ENCODE measurements around the gene FOXD2. TPM values are rescaled to one million over a fixed set of nuclear protein-coding genes. Genes with fewer than 3 reads are reported as not detected.
"Not testable (repeated sequence)": the region's sequence is repeated elsewhere in the genome, so short reads cannot be mapped to it uniquely, and the experiment has no call there.

Gene FOXD2
- total RNA-seq, 1 donor from 2014 or later = under 0.01 TPM

DNA sequence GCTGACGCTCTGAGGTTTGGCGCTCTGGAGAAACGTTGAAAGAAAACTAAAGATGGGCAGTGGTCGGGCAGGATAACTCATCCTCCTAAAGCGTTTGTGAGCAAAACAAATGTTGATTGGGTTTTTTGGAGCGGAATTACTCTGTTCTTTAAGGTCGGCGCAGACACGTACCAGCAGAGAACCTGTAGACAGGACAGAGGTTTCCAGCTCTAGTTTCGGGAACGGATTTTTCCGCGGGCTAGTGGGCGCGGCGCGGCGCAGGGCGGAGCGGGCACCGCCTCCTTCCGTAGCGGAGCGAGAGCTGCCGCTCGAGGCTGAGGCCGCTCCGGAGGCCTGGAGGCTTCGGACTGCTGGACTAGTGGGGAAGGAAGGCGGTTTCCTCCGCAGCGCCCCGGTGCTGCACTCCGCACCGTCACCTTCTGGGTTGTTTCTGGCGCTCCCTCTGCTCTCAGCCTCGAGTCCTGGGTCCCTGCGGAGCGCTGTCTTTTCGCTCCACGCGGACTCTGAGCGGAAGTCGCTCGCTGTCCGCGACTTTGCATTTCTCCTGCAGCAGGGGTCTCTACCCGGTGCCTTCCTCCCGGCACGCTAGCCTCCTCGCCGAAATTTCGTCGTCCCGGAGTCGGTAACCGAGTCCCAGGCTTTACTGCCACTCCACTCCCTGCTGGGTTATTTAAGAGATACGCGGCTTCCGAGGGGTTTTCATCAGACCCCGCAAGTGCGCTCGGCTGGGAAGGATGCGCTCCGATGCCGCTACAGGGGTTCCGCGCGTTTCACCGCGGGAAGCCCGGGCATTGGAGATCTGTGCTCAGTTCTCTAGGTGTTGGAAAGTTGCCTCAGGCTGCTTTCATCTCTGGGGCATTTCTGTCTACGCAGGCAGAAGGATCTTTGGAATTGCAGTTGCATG is 7.0 kb downstream of the FOXD2 start:
- Histone ChIP-seq H3K4me3 (ENCODE audit: low read length in 3 of 3) (peak overlapping the region; percentile 43 to 52 (median 49)), H3K9me3 (ENCODE audit: control insufficient read depth in 3 of 3, low read length in 3 of 3) (no peaks in the 10 kb centered on the region), H3K36me3 (ENCODE audit: control insufficient read depth in 3 of 3, insufficient read depth in 3 of 3, low read length in 3 of 3) (no peaks in the 10 kb centered on the region), H3K9ac (ENCODE audit: low read depth in 1 of 3, low read length in 3 of 3) (no peak overlapping the region), H3K27ac (ENCODE audit: low read depth, low read length) (no peak overlapping the region), H3K27me3 (ENCODE audit: control insufficient read depth in 3 of 3, insufficient read depth in 3 of 3, low read length in 3 of 3) (peaks cover 89 to 93% (median 91%) of the 10 kb centered on the region in 3 donors), H3K4me1 (ENCODE audit: control insufficient read depth in 3 of 3, insufficient read depth in 3 of 3, low read length in 3 of 3) (peaks cover 9 to 13% (median 12%) of the 10 kb centered on the region in 3 donors)

DNA sequence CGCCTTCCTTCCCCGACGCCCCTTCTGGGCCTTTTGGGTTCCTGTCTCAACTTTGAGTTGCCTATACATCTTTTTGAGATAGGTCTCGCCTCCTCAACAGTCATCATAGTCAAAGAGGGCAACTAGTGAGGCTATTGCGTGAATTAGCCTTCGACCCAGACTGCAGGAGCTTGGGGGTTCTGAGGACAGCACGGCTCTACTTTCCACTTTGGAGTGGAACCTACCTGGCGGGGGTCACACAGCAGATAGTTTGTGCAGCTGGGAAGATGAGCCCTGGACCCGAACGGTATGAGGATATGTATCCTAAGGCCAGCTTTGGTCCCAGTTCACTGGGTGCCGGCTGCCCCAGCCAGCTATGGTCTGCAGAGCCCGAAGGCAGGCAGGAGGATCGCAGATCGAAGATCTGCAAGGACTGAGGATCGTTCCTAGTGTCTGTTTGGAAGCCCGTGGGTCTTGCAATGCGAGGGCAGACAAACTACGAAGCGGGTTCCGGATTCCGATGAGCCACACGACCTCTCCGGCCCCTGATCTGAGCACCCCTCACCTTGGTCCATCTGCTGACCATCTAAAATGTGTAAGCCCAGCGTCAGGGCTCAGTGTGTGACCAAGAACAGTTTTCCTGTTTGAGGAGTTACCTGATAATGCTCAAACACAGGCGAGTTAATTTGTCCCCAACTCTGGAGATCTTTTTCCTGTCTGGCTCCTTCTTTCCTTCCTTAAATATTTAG is 8.1 kb downstream of the FOXD2 start:
- H3K9me3 ChIP-seq (ENCODE audit: control insufficient read depth in 3 of 3, low read length in 3 of 3) = no peaks in the 10 kb centered on the region
- no peak overlapping the region for H3K27ac ChIP-seq (ENCODE audit: low read depth, low read length)
- H3K36me3 ChIP-seq (ENCODE audit: control insufficient read depth in 3 of 3, insufficient read depth in 3 of 3, low read length in 3 of 3) = no peaks in the 10 kb centered on the region
- no peak overlapping the region for H3K4me3 ChIP-seq (ENCODE audit: low read length in 3 of 3)
- H3K27me3 ChIP-seq (ENCODE audit: control insufficient read depth in 3 of 3, insufficient read depth in 3 of 3, low read length in 3 of 3) = peaks cover 87 to 96% (median 92%) of the 10 kb centered on the region in 3 donors
- peaks cover 10 to 13% (median 12%) of the 10 kb centered on the region in 3 donors for H3K4me1 ChIP-seq (ENCODE audit: control insufficient read depth in 3 of 3, insufficient read depth in 3 of 3, low read length in 3 of 3)
- H3K9ac ChIP-seq (ENCODE audit: low read depth in 1 of 3, low read length in 3 of 3) = no peak overlapping the region

DNA sequence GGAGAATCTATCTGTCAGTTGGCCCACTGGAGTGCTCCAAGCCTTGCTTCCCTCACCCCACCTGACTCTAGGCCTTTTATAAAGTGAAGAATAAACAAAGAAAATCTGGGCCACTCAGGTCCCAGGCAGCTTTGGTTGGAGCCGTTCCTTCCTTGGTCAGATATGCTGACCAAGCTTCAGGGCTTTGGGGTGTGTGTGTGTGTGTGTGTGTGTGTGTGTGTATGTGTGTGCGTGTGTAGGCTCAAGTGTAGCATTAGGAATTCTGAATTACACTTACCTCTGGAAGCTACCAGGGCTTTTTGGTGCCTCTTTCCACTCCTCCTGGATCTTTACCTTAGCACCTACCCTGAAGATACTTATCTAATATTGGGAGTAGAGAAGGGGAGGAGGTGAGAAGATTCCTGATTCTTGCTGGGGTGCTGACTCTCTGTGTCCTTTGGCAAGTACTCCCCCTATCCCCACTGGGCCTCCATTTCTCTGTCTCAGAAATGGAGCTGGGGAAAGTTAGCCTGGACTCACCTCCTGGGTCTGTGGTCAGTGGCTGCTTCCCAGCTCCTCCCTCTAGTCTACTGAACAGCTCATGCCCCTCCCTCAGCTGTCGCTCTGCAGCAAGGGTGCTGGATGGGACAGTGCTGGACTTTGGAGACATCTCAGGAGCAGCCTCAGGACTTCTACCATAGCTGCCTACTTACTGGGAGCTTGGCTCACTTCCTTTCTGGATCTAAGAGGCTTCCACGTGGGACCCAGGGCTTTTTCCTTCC is 10.8 kb downstream of the FOXD2 start:
- Histone ChIP-seq H3K4me1 (ENCODE audit: control insufficient read depth in 3 of 3, insufficient read depth in 3 of 3, low read length in 3 of 3) (peaks cover 10 to 13% (median 12%) of the 10 kb centered on the region in 3 donors), H3K4me3 (ENCODE audit: low read length in 3 of 3) (no peak overlapping the region), H3K9ac (ENCODE audit: low read depth in 1 of 3, low read length in 3 of 3) (no peak overlapping the region), H3K9me3 (ENCODE audit: control insufficient read depth in 3 of 3, low read length in 3 of 3) (no peaks in the 10 kb centered on the region), H3K27me3 (ENCODE audit: control insufficient read depth in 3 of 3, insufficient read depth in 3 of 3, low read length in 3 of 3) (peaks cover 74 to 86% (median 83%) of the 10 kb centered on the region in 3 donors), H3K36me3 (ENCODE audit: control insufficient read depth in 3 of 3, insufficient read depth in 3 of 3, low read length in 3 of 3) (no peaks in the 10 kb centered on the region), H3K27ac (ENCODE audit: low read depth, low read length) (no peak overlapping the region)

DNA sequence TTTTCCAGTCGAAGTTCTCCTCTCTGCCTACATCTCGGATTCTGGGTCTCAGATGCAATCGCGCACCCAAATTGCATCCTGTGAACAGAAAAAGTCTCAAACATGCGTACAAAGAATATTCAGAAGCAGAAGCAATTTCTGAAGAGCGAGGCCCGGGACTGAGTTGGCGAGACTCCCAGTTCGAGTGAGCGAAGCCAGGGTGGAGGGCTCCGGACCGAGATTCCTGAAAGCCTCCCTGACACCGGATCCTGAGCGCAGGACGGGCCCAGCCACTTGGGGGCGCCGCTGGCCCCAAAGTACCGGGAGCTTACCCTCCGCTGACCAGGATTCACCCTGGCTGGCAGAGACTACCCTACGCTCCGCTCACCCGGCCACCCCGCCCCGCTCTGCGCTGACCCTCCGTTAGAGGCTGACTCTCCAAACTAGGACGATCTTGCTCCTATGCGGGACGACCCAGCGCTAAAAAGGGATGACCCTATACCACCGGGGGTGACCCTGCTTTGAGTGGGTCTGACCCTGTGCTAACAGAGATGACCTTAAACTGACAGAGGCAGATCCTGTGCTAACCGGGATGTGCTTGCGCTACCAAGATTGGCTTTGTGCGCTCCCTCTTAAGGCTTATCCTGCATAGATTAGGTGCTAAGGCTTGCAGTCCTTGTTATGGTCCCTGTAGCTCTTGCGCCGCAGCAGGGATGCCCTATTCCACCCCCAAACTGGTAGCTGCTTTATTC is 12.1 kb downstream of the FOXD2 start:
- Histone ChIP-seq H3K27ac (ENCODE audit: low read depth, low read length) (no peak overlapping the region), H3K9ac (ENCODE audit: low read depth in 1 of 3, low read length in 3 of 3) (no peak overlapping the region), H3K36me3 (ENCODE audit: control insufficient read depth in 3 of 3, insufficient read depth in 3 of 3, low read length in 3 of 3) (no peaks in the 10 kb centered on the region), H3K9me3 (ENCODE audit: control insufficient read depth in 3 of 3, low read length in 3 of 3) (no peaks in the 10 kb centered on the region), H3K4me3 (ENCODE audit: low read length in 3 of 3) (no peak overlapping the region), H3K4me1 (ENCODE audit: control insufficient read depth in 3 of 3, insufficient read depth in 3 of 3, low read length in 3 of 3) (peaks cover 3 to 5% (median 4%) of the 10 kb centered on the region in 3 donors), H3K27me3 (ENCODE audit: control insufficient read depth in 3 of 3, insufficient read depth in 3 of 3, low read length in 3 of 3) (peaks cover 63 to 72% (median 70%) of the 10 kb centered on the region in 3 donors)

DNA sequence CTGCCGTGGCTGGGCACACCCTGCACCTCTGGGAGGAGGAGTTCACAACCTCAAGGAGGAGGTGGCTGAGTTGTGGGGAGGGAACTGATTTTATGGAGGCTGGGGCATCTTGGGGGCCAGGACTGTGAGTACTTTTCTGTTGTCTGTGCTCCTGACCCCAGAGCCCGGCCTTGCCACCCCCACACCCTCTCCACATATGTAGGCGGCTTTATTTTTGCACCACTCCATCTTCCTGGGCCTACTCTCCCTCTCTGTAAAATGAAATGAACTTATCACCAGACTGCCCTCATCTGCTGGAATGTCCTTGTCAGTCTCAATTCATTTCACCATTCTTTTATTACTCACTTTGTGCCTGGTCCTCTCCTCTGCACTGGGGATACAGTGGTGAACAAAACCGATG is 12.8 kb downstream of the FOXD2 start:
- Histone ChIP-seq H3K9ac (ENCODE audit: low read depth in 1 of 3, low read length in 3 of 3) (no peak overlapping the region), H3K27me3 (ENCODE audit: control insufficient read depth in 3 of 3, insufficient read depth in 3 of 3, low read length in 3 of 3) (peaks cover 58 to 67% (median 64%) of the 10 kb centered on the region in 3 donors), H3K36me3 (ENCODE audit: control insufficient read depth in 3 of 3, insufficient read depth in 3 of 3, low read length in 3 of 3) (no peaks in the 10 kb centered on the region), H3K9me3 (ENCODE audit: control insufficient read depth in 3 of 3, low read length in 3 of 3) (no peaks in the 10 kb centered on the region), H3K27ac (ENCODE audit: low read depth, low read length) (no peak overlapping the region), H3K4me3 (ENCODE audit: low read length in 3 of 3) (no peak overlapping the region), H3K4me1 (ENCODE audit: control insufficient read depth in 3 of 3, insufficient read depth in 3 of 3, low read length in 3 of 3) (peaks cover 0 to 2% (median 0%) of the 10 kb centered on the region in 3 donors)

DNA sequence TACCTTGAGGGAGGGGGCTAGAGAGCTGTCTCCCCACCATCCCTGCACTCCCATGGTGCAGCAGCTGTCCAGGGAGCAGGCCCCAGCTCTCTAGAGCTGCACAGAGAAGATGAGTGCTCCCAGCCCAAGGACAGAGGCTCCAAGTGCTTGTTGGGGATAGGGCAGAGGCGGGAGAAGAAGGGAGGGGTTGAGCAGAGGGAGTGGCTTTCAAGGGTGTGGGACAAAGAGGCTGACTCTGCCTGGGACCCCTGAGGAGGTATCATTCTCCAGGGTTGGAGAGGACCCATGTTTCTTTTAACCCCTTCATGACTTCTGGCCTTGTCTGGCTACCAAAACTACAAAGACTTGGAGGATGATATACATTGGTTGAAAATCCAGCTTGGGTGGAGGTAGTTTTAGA is 14.6 kb downstream of the FOXD2 start:
- H3K27me3 ChIP-seq (ENCODE audit: control insufficient read depth in 3 of 3, insufficient read depth in 3 of 3, low read length in 3 of 3) = peaks cover 41 to 48% (median 46%) of the 10 kb centered on the region in 3 donors
- H3K27ac ChIP-seq (ENCODE audit: low read depth, low read length) = no peak overlapping the region
- no peak overlapping the region for H3K9ac ChIP-seq (ENCODE audit: low read depth in 1 of 3, low read length in 3 of 3)
- no peaks in the 10 kb centered on the region for H3K36me3 ChIP-seq (ENCODE audit: control insufficient read depth in 3 of 3, insufficient read depth in 3 of 3, low read length in 3 of 3)
- no peaks in the 10 kb centered on the region for H3K9me3 ChIP-seq (ENCODE audit: control insufficient read depth in 3 of 3, low read length in 3 of 3)
- H3K4me1 ChIP-seq (ENCODE audit: control insufficient read depth in 3 of 3, insufficient read depth in 3 of 3, low read length in 3 of 3) = peaks cover 0 to 2% (median 0%) of the 10 kb centered on the region in 3 donors
- no peak overlapping the region for H3K4me3 ChIP-seq (ENCODE audit: low read length in 3 of 3)

DNA sequence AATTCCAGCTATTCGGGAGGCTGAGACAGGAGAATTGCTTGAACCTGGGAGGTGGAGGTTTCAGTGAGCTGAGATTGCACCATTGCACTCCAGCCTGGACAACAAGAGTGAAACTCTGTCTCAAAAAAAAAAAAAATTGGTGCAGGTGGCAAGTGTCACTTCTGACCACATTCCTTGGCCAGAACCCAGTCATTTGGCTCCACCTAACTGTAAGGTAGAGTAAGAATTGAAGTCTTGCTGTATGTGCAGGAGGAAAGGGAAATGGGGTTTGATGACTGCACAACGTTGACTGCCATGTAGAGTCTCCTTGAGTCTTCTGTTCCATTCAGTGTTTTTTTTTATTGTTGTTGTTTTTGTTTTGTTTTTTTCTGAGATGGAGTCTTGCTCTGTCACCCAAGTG is 16.1 kb downstream of the FOXD2 start:
- H3K27ac ChIP-seq (ENCODE audit: low read depth, low read length); H3K9ac ChIP-seq (ENCODE audit: low read depth in 1 of 3, low read length in 3 of 3); H3K4me1 ChIP-seq (ENCODE audit: control insufficient read depth in 3 of 3, insufficient read depth in 3 of 3, low read length in 3 of 3); H3K36me3 ChIP-seq (ENCODE audit: control insufficient read depth in 3 of 3, insufficient read depth in 3 of 3, low read length in 3 of 3); H3K9me3 ChIP-seq (ENCODE audit: control insufficient read depth in 3 of 3, low read length in 3 of 3); H3K4me3 ChIP-seq (ENCODE audit: low read length in 3 of 3): not testable (repeated sequence)
- H3K27me3 ChIP-seq (ENCODE audit: control insufficient read depth in 3 of 3, insufficient read depth in 3 of 3, low read length in 3 of 3) = peaks cover 32 to 41% (median 38%) of the 10 kb centered on the region in 3 donors

DNA sequence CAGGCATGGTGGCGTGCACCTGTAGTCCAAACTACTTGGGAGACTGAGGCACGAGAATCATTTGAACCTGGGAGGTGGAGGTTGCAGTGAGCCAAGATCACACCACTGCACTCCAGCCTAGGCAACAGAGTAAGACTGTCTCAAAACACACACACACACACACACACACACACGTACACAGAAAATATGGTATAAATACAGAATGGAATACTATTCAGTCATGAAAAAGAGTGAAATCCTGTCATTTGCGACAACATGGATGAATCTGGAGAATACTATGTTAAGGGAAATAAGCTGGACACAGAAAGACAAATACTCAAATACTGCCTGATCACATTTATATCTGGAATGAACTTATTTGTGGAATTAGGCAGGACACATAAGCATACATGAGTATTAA is 18.4 kb downstream of the FOXD2 start:
- Histone ChIP-seq H3K27me3 (ENCODE audit: control insufficient read depth in 3 of 3, insufficient read depth in 3 of 3, low read length in 3 of 3) (peaks cover 35 to 37% (median 35%) of the 10 kb centered on the region in 3 donors), H3K36me3 (ENCODE audit: control insufficient read depth in 3 of 3, insufficient read depth in 3 of 3, low read length in 3 of 3) (no peaks in the 10 kb centered on the region), H3K9me3 (ENCODE audit: control insufficient read depth in 3 of 3, low read length in 3 of 3) (no peaks in the 10 kb centered on the region), H3K27ac (ENCODE audit: low read depth, low read length) (no peak overlapping the region), H3K4me3 (ENCODE audit: low read length in 3 of 3) (no peak overlapping the region), H3K4me1 (ENCODE audit: control insufficient read depth in 3 of 3, insufficient read depth in 3 of 3, low read length in 3 of 3) (no peaks in the 10 kb centered on the region), H3K9ac (ENCODE audit: low read depth in 1 of 3, low read length in 3 of 3) (no peak overlapping the region)

DNA sequence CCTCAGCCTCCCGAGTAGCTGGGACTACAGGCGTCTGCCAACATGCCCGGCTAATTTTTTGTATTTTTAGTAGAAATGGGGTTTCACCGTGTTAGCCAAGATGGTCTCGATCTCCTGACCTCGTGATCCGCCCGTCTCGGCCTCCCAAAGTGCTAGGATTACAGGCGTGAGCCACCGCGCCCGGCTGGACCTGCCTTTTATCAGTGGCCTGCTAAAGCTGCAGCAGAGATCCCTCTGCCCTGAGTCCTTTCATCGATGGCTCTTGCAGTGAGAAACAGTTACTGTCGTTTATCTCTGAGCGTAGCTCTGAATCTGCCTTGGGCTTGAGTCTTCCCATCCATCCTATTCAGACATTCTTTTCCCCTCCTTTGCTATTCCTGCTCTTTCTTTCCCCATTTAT is 19.7 kb downstream of the FOXD2 start:
- peaks cover 33 to 43% (median 40%) of the 10 kb centered on the region in 3 donors for H3K27me3 ChIP-seq (ENCODE audit: control insufficient read depth in 3 of 3, insufficient read depth in 3 of 3, low read length in 3 of 3)
- H3K4me3 ChIP-seq (ENCODE audit: low read length in 3 of 3); H3K9me3 ChIP-seq (ENCODE audit: control insufficient read depth in 3 of 3, low read length in 3 of 3); H3K9ac ChIP-seq (ENCODE audit: low read depth in 1 of 3, low read length in 3 of 3); H3K36me3 ChIP-seq (ENCODE audit: control insufficient read depth in 3 of 3, insufficient read depth in 3 of 3, low read length in 3 of 3); H3K4me1 ChIP-seq (ENCODE audit: control insufficient read depth in 3 of 3, insufficient read depth in 3 of 3, low read length in 3 of 3); H3K27ac ChIP-seq (ENCODE audit: low read depth, low read length): not testable (repeated sequence)

Data from skeletal muscle tissue (tissue), 4 donors.